K562 (cell line): ENCODE data around the gene EPN3. TPM values are rescaled to one million over a fixed set of nuclear protein-coding genes. Genes with fewer than 3 reads are reported as not detected.

Experiments used
- BCOR ChIP-seq: fragments of 450-650 bp; IDR thresholded peaks from 2 replicates; pipeline ENCODE4 v1.6.1; 2016
- BRD9 ChIP-seq: fragments of 450-650 bp; IDR thresholded peaks from 2 replicates; pipeline ENCODE4 v1.6.1; 2018; ENCODE audit warnings: low read depth; ENCODE audit not compliant: partially characterized antibody
- DACH1 ChIP-seq: fragments of 450-650 bp; IDR thresholded peaks from 2 replicates; pipeline ENCODE4 v1.6.1; 2018; ENCODE audit not compliant: partially characterized antibody
- EWSR1 ChIP-seq: fragments of 450-650 bp; IDR thresholded peaks from 2 replicates; pipeline ENCODE4 v1.6.1; 2018; ENCODE audit warnings: borderline replicate concordance, mild to moderate bottlenecking, low read depth, moderate library complexity; ENCODE audit not compliant: partially characterized antibody
- IFI16 ChIP-seq: fragments of 250-450 bp; sonication (Bioruptor Pico); IDR thresholded peaks from 2 replicates; pipeline ENCODE4 v2.1.2; 2022; ENCODE audit warnings: mild to moderate bottlenecking, inconsistent platforms
- MAFF ChIP-seq: IDR thresholded peaks from 2 replicates; pipeline ENCODE4 v1.6.1; 2012; ENCODE audit warnings: low read length, improper control_type of control experiment
- MAZ ChIP-seq, 2 experiments: fragments of 450-650 bp in 1 of 2; sonication (generic) in 1 of 2; formaldehyde crosslinking; IDR thresholded peaks in 1 of 2; conservative IDR thresholded peaks in 1 of 2; 2 replicates each; pipeline versions ENCODE4 v1.4.0 to v1.5.0; 2020; ENCODE audit warnings: mild to moderate bottlenecking in 1 of 2, missing genetic modification reagents in 1 of 2
- NR2C1 ChIP-seq, 2 experiments: fragments of 450-650 bp; IDR thresholded peaks; 2 replicates each; pipeline ENCODE4 v1.6.1; 2017; ENCODE audit warnings: mild to moderate bottlenecking in 2 of 2, antibody characterized with exemption in 1 of 2, inconsistent platforms in 1 of 2, missing compliant biosample characterization in 1 of 2, missing genetic modification characterization in 1 of 2
- NR2C2 ChIP-seq, 2 experiments: fragments of 200-800 bp in 1 of 2; sonication (Bioruptor generic) in 1 of 2; sonication (generic) in 1 of 2; formaldehyde crosslinking in 1 of 2; IDR thresholded peaks; 2 replicates each; pipeline versions ENCODE4 v1.6.1 to v1.8.0; 2016 to 2022; ENCODE audit warnings: mild to moderate bottlenecking in 1 of 2, missing compliant biosample characterization in 1 of 2, missing genetic modification characterization in 1 of 2, missing genetic modification reagents in 1 of 2
- PRPF4 ChIP-seq: fragments of 200-400 bp; formaldehyde crosslinking; IDR thresholded peaks from one replicate; pipeline ENCODE4 v1.6.1; 2017; ENCODE audit warnings: low read length, low read depth, mild to moderate bottlenecking; ENCODE audit not compliant: insufficient read depth, poor library complexity, severe bottlenecking
- TARDBP ChIP-seq: fragments of 450-650 bp; IDR thresholded peaks from 2 replicates; pipeline ENCODE4 v1.6.1; 2016
- TEAD2 ChIP-seq: fragments of 450-650 bp; IDR thresholded peaks from 2 replicates; pipeline ENCODE4 v1.6.1; 2016; ENCODE audit warnings: missing genetic modification characterization, control low read depth, missing compliant biosample characterization
- ZNF124 ChIP-seq: sonication (generic); formaldehyde crosslinking; IDR thresholded peaks from 2 replicates; pipeline ENCODE4 v1.8.1; 2022; ENCODE audit warnings: missing genetic modification reagents
- ZNF232 ChIP-seq: sonication (generic); formaldehyde crosslinking; IDR thresholded peaks from 2 replicates; pipeline ENCODE4 v1.8.0; 2022; ENCODE audit warnings: mild to moderate bottlenecking, missing genetic modification reagents
- ZNF444 ChIP-seq: fragments of 250-450 bp; sonication (Bioruptor Pico); IDR thresholded peaks from 2 replicates; pipeline ENCODE4 v1.4.0; 2020; ENCODE audit warnings: mild to moderate bottlenecking, moderate library complexity
- ZNF778 ChIP-seq: fragments of 450-650 bp; formaldehyde crosslinking; IDR thresholded peaks from 2 replicates; pipeline ENCODE4 v1.4.0; 2020; ENCODE audit warnings: mild to moderate bottlenecking, moderate library complexity
- polyA plus RNA-seq, 8 experiments: library from polyadenylated mRNA; depleted of rRNA in 4 of 8; stranded (reverse) in 5 of 8; unstranded in 3 of 8; fragments of >200 nt; fragmentation: Nextera tagmentation in 2 of 8; fragmentation: Illumina TruSeq in 1 of 8; extraction: Ambion mirVana in 2 of 8; extraction: Trizol in 1 of 8; gene quantifications; 2 replicates each; pipeline versions ENCODE4 v1.2.1 to v1.2.3, GENCODE V29; 2011 to 2014; ENCODE audit warnings: inconsistent platforms in 1 of 8, missing spikeins in 1 of 8
- total RNA-seq, 7 experiments: library from RNA; depleted of rRNA in 6 of 7; stranded (reverse); fragments of >200 nt in 6 of 7; fragmentation: Illumina TruSeq in 2 of 7; extraction: Trizol in 2 of 7; gene quantifications; 2 replicates each; pipeline versions ENCODE4 v1.2.1 to v1.2.3, GENCODE V29; 2011 to 2021; ENCODE audit warnings: low replicate concordance in 1 of 7
- TF ChIP-seq, protein P1 (sequence below), 2 experiments: fragments of 450-650 bp; formaldehyde crosslinking in 1 of 2; IDR thresholded peaks; 2 replicates each; pipeline versions ENCODE4 v1.4.0 to v1.6.1; 2014 to 2020; ENCODE audit warnings: mild to moderate bottlenecking in 2 of 2, borderline replicate concordance in 1 of 2, low read depth in 1 of 2
- TF ChIP-seq, protein P2 (sequence below): fragments of 250-450 bp; sonication (Bioruptor Pico); IDR thresholded peaks from 2 replicates; pipeline ENCODE4 v1.5.0; 2021

EPN3 gene
- total and polyA plus RNA-seq, 9 of the 15 experiments (the other 6 are each of a cell fraction or from before 2014, with no cell fraction given) = 0.16 TPM; not detected in 8

GRCh38 chr17:50547035-50547735, 14.7 kb downstream of the EPN3 start, which contains the start of gene SPATA20 (continued):
- TF ChIP-seq, protein P1, sequence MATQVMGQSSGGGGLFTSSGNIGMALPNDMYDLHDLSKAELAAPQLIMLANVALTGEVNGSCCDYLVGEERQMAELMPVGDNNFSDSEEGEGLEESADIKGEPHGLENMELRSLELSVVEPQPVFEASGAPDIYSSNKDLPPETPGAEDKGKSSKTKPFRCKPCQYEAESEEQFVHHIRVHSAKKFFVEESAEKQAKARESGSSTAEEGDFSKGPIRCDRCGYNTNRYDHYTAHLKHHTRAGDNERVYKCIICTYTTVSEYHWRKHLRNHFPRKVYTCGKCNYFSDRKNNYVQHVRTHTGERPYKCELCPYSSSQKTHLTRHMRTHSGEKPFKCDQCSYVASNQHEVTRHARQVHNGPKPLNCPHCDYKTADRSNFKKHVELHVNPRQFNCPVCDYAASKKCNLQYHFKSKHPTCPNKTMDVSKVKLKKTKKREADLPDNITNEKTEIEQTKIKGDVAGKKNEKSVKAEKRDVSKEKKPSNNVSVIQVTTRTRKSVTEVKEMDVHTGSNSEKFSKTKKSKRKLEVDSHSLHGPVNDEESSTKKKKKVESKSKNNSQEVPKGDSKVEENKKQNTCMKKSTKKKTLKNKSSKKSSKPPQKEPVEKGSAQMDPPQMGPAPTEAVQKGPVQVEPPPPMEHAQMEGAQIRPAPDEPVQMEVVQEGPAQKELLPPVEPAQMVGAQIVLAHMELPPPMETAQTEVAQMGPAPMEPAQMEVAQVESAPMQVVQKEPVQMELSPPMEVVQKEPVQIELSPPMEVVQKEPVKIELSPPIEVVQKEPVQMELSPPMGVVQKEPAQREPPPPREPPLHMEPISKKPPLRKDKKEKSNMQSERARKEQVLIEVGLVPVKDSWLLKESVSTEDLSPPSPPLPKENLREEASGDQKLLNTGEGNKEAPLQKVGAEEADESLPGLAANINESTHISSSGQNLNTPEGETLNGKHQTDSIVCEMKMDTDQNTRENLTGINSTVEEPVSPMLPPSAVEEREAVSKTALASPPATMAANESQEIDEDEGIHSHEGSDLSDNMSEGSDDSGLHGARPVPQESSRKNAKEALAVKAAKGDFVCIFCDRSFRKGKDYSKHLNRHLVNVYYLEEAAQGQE (IDR thresholded peaks at IDR 0.05; ENCODE audit: borderline replicate concordance) = peak; percentile 82
- TF ChIP-seq, protein P1 (CRISPR knock-in tag; IDR thresholded peaks at IDR 0.05; ENCODE audit: low read depth) = no peak
- TF ChIP-seq MAZ (CRISPR knock-in tag; conservative IDR thresholded peaks at IDR 0.05 in 1 of 2, IDR thresholded peaks at IDR 0.05 in 1 of 2) (peak; percentile 33 to 77; a peak in 3 of 4 replicates), TARDBP (no peak), ZNF444 (CRISPR knock-in tag) (no peak), TEAD2 (tag) (no peak), NR2C1 (IDR thresholded peaks at IDR 0.05) (no peak), NR2C1 (tag; IDR thresholded peaks at IDR 0.05) (no peak), NR2C2 (CRISPR knock-in tag; IDR thresholded peaks at IDR 0.05) (peak; percentile 59; the same call in 1 of the 2 replicates), NR2C2 (tag; IDR thresholded peaks at IDR 0.05) (no peak), EWSR1 (no peak), BRD9 (no peak), ZNF124 (CRISPR knock-in tag) (no peak), DACH1 (no peak), ZNF232 (no peak), PRPF4 (no peak), MAFF (no peak), BCOR (peak; percentile 23; the same call in 1 of the 2 replicates), ZNF778 (CRISPR knock-in tag) (no peak), IFI16 (CRISPR knock-in tag) (no peak)
- TF ChIP-seq, protein P2, sequence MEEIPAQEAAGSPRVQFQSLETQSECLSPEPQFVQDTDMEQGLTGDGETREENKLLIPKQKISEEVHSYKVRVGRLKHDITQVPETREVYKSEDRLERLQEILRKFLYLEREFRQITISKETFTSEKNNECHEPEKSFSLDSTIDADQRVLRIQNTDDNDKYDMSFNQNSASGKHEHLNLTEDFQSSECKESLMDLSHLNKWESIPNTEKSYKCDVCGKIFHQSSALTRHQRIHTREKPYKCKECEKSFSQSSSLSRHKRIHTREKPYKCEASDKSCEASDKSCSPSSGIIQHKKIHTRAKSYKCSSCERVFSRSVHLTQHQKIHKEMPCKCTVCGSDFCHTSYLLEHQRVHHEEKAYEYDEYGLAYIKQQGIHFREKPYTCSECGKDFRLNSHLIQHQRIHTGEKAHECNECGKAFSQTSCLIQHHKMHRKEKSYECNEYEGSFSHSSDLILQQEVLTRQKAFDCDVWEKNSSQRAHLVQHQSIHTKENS = no peak
